Measurements from ENCODE around the gene CRHR2.

DNA sequence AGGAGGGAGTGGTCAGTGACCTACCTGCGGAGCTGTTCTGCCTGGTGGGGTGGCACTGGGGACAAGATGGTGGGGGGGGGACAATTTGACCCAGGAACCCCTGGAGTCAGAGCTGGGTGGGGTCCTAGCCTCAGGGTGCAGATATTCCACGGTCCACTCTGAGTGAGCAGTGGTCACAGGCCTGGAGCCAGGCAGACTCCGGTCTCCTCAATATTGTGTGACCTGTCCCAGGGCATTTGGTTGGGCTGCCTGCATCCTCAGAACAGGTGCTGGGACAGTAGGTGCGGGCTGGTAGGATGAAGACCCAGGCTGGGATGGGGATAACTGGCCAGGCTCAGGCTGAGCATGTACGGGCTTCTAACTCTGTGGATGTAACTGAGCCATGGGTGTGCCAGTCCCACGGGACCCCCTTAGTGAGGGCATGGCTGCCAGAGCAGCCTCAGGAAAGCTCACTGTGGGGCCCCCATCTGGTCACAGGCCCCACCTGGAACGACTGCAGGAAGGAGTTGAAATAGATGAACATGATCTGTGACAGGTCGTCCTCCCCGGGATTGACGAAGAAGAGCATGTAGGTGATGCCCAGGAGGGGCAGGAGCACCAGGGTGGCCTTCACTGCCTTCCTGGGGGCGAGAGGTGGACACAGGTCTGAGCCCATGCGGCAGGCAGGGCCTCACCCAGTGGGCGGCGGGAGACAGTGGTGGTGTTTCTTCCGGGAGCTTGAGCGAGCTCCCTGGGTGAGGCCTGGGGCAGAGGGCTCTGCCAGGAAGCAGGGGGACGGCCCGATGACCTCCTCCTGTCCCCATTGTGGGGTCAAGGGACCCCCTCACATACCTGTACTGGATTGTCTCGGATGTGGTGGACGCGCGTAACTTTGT is 26.9 kb downstream of the CRHR2 start:
- no peak for TF ChIP-seq ZNF610 (tag by site-specific recombination; IDR thresholded peaks at IDR 0.05; ENCODE audit: borderline replicate concordance)
- TF ChIP-seq PRDM1 (tag by site-specific recombination; IDR thresholded peaks at IDR 0.05) = no peak
- no peak for TF ChIP-seq ZNF114 (tag by site-specific recombination; IDR thresholded peaks at IDR 0.05)
- no peak for TF ChIP-seq SP2 (tag by site-specific recombination; IDR thresholded peaks at IDR 0.05)
- no peak for TF ChIP-seq ZNF248 (tag by site-specific recombination; IDR thresholded peaks at IDR 0.05)
- TF ChIP-seq ZNF202 (tag by site-specific recombination; IDR thresholded peaks at IDR 0.05; ENCODE audit: borderline replicate concordance) = no peak

Data from HEK293 (cell line).